SK-MEL-5 (cell line): ENCODE results near the gene NPC2. TPM values are rescaled to one million over a fixed set of nuclear protein-coding genes. Genes with fewer than 3 reads are reported as not detected.
"Not testable (repeated sequence)": the region's sequence is repeated elsewhere in the genome, so short reads cannot be mapped to it uniquely, and the experiment has no call there.

Source experiments
- DNase-seq: peaks from one replicate; pipeline ENCODE4 v3.0.0-alpha.2; 2016; ENCODE audit warnings: low read depth, low spot score
- in situ Hi-C: cut with HindIII; loops from 2 replicates; pipeline ENCODE4 v1.10.0; 2016; ENCODE audit warnings: low sequenced_read_pairs, high pct_unique_total_duplicates, low pct_unique_long_range_greater_than_20kb
- total RNA-seq: library from RNA; depleted of rRNA; stranded (reverse); fragments of >200 nt; shearing (Covaris generic); gene quantifications from 2 replicates; pipeline ENCODE4 v1.2.3, GENCODE V29; 2014; rRNA removed

The NPC2 gene
- total RNA-seq, 1 experiment from 2014 or later: 549 TPM

- DNase-seq: peak; percentile 55
- in situ Hi-C loops: no loop called here
Observed at GRCh38 chr14:74459289-74459946, 33.7 kb downstream of the NPC2 start.

DNA sequence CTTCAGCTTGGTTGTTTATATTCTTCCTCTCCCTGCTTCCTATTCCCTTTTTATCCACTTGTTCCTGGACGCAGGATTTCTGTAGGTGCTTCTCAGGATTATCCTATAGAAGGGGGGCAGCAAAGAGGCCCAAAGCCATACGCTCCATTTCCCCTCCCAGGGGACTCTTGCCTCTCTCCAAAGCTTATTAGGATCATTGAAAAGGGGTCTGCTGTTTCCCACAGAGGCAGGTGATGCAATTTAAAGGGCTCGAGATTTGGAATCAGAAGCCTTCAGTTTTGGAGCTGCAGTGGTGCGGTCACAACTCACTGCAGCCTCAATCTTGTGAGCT lies 35.6 kb downstream of the NPC2 start:
- in situ Hi-C loops: no loop called here
- DNase-seq: no peak

GRCh38 chr14:74456684-74457564 lies 36.2 kb downstream of the NPC2 start:
- in situ Hi-C loops: no loop called here
- DNase-seq: no peak

- in situ Hi-C loops, DNase-seq: not testable (repeated sequence)
Observed at GRCh38 chr14:74454397-74454796, 38.7 kb downstream of the NPC2 start.

DNA sequence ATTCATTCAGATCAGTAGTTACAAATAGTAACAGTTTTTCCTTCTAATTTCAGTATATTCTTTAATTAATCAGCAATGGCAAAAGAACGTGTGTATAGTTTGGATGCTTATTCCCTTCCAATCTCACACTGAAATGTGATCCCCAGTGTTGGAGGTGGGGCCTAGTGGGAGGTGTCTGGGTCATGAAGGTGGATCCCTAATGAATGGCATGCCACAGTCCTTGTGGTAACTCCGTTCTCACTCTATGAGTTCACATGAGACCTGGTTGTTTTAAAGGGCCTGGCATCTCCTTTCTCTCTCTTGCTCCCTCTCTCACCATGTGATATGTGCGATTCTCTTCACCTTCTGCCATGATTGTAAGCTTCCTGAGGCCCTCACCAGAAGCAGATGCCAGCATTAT lies 48.2 kb downstream of the NPC2 start:
- in situ Hi-C loops: no loop called here
- DNase-seq: no peak

DNA sequence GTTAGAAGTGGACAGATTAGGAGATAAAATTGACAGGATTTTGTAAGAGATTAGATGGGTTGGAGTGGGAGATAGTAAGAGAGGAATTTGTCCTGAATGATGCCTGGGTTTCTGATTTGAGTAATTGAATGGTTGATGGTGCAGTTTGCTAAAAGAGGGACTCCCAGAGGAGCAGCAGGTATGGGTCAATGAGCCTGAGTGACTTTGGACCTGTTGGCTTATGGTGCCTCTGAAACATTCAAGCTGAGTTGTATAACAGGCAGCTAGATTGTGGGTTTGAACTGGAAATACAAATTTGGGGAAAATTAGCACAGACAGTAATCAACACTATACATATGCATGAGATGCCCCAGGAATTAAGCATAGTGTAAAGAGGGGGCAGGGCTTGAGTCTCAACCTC lies 50.3 kb downstream of the NPC2 start:
- in situ Hi-C loops: no loop called here
- DNase-seq: no peak

DNA sequence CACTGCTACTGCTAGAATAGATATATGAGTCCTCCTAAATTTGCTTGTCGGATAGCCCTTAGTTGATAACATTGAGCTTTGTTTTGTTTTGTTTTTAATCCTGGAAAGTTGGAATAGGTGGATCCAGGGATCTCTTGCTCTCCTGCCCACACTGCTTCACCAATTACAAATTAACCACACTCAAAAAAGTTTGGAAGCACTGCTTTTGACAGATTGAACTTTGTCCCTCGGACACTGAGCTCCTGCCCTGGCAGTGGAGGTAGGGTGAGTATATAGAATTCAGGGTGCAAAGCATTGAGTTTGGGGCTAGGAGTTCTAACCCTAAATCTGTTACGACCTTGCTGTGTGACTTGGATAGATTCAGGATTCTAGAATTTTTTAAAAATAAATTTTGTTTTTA lies 52.0 kb downstream of the NPC2 start:
- no peak for DNase-seq
- in situ Hi-C loops: no loop called here

GRCh38 chr14:74438351-74438915 lies 54.7 kb downstream of the NPC2 start:
- in situ Hi-C loops: no loop called here
- DNase-seq: no peak

GRCh38 chr14:74437496-74438053 lies 55.5 kb downstream of the NPC2 start:
- in situ Hi-C loops: no loop called here
- DNase-seq: no peak

- in situ Hi-C loops: no loop called here
- no peak for DNase-seq
Observed at GRCh38 chr14:74434294-74434693, 58.8 kb downstream of the NPC2 start.

- in situ Hi-C loops: no loop called here
- DNase-seq: no peak
Observed at GRCh38 chr14:74429991-74430390, 63.1 kb downstream of the NPC2 start.

Other genes with a start within 250 kb of the NPC2 start
- 14.7 and 15.5 TPM in 2 replicates for gene ABCD4, start 190.4 kb downstream of the NPC2 start, total RNA-seq
- not detected in 2 replicates for gene VRTN, start 144.8 kb downstream of the NPC2 start, total RNA-seq
- gene SYNDIG1L, start 67.1 kb downstream of the NPC2 start, total RNA-seq: not detected in 2 replicates
- 28.3 and 36.6 TPM in 2 replicates for gene ISCA2, start 460 bp upstream of the NPC2 start, total RNA-seq
- 0.59 and 1.7 TPM in 2 replicates for gene LTBP2, start 118.9 kb upstream of the NPC2 start, total RNA-seq
- 30.5 and 33.8 TPM in 2 replicates for gene AREL1, start 219.8 kb upstream of the NPC2 start, total RNA-seq
- gene FCF1, start 219.8 kb upstream of the NPC2 start, total RNA-seq: 27.8 and 29.2 TPM in 2 replicates